Osteoblast (primary cell): Measurements from ENCODE around the gene ATP2A2. TPM values are rescaled to one million over a fixed set of nuclear protein-coding genes. Genes with fewer than 3 reads are reported as not detected.

Source experiments
- DNase-seq: peaks from one replicate; pipeline ENCODE4 v3.0.0; 2011; ENCODE audit warnings: low spot score, mixed read lengths; ENCODE audit not compliant: insufficient read length; ENCODE audit errors: missing footprints
- H2AFZ ChIP-seq: 2 replicates; pipeline ENCODE4 v1.6.0; 2011; ENCODE audit warnings: mild to moderate bottlenecking, low read length
- H3K27ac ChIP-seq: 2 replicates; pipeline ENCODE4 v1.5.1; 2011; ENCODE audit warnings: mild to moderate bottlenecking, low read depth, low read length, moderate library complexity
- H3K27me3 ChIP-seq: 2 replicates; pipeline ENCODE4 v1.6.0; 2012; ENCODE audit warnings: mild to moderate bottlenecking, control low read depth, inconsistent platforms, low read length, moderate library complexity; ENCODE audit not compliant: insufficient read depth
- H3K36me3 ChIP-seq: 2 replicates; pipeline ENCODE4 v1.5.1; 2011; ENCODE audit warnings: mild to moderate bottlenecking, low read length, control low read depth, moderate library complexity; ENCODE audit not compliant: insufficient read depth
- H3K4me1 ChIP-seq: 2 replicates; pipeline ENCODE4 v1.5.1; 2011; ENCODE audit warnings: mild to moderate bottlenecking, low read length, control low read depth, moderate library complexity; ENCODE audit not compliant: insufficient read depth
- H3K4me2 ChIP-seq: 2 replicates; pipeline ENCODE4 v1.6.0; 2011; ENCODE audit warnings: mild to moderate bottlenecking, low read length; ENCODE audit not compliant: insufficient read depth
- H3K4me3 ChIP-seq: fragments of 200-600 bp; sonication (generic); 3 replicates; pipeline ENCODE4 v1.5.1; 2012; ENCODE audit warnings: mild to moderate bottlenecking, low read length, inconsistent platforms; ENCODE audit not compliant: insufficient read depth
- H3K79me2 ChIP-seq: 2 replicates; pipeline ENCODE4 v1.6.0; 2012; ENCODE audit warnings: mild to moderate bottlenecking, low read length, control low read depth, inconsistent platforms; ENCODE audit not compliant: insufficient read depth
- H3K9me3 ChIP-seq: 2 replicates; pipeline ENCODE4 v1.5.1; 2011; ENCODE audit warnings: low read depth, low read length, control low read depth
- H4K20me1 ChIP-seq: 2 replicates; pipeline ENCODE4 v1.6.0; 2012; ENCODE audit warnings: mild to moderate bottlenecking, low read length, control low read depth; ENCODE audit not compliant: insufficient read depth
- total RNA-seq: library from RNA; depleted of rRNA; stranded (reverse); fragments of >200 nt; gene quantifications from 2 replicates; pipeline ENCODE4 v1.2.3, GENCODE V29; 2012
- TF ChIP-seq, protein P1 (sequence below): IDR thresholded peaks from 2 replicates; pipeline ENCODE4 v1.5.1; 2011; ENCODE audit warnings: mild to moderate bottlenecking, low read depth, low read length, moderate library complexity; ENCODE audit errors: extremely low read depth

ATP2A2 gene
- total RNA-seq, 1 donor = 107 TPM

DNA sequence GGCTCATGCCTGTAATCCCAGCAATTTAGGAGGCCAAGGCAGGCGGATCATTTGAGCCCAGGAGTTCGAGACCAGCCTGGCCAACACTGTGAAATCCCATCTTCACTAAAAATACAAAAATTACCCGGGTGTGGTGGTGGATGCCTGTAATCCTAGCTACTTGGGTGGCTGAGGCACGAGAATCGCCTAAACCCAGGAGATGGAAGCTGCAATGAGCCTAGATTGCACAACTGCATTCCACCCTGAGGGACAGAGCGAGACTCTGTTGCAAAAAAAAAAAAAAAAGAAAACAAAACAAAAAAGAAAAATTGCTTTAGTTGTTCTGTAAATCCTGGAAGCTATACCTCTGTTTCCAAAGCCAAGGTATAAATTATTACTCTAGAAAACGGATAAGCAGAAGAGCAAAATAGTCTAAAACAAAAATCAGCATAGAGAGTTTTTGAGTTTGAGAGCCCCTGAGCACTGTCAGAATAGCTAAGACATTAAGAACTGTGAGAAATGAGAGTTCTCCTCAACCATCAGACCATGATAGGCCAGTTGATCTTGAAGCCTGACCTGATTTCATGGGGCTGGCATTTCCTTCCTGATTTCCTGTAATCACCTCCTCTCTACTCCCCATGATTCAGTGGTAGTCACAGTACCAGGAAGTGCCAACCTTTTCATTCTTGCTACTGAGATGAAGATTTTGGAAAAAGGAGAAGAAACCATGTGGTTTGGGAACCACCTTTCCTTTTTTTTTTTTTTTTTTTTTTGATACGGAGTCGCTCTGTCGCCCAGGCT is 31.7 kb downstream of the ATP2A2 start:
- Histone ChIP-seq H3K79me2 (peaks cover 78% of the 10 kb centered on the region), H3K4me1 (peaks cover 44% of the 10 kb centered on the region), H3K27ac (peak overlapping the region; percentile 74), H3K4me2 (peak overlapping the region; percentile 19), H3K9me3 (no peaks in the 10 kb centered on the region), H4K20me1 (peaks cover 23% of the 10 kb centered on the region), H2AFZ (no peak overlapping the region), H3K4me3 (no peak overlapping the region), H3K36me3 (peaks cover 23% of the 10 kb centered on the region), H3K27me3 (no peaks in the 10 kb centered on the region)
- peak; percentile 58 for DNase-seq
- TF ChIP-seq, protein P1, sequence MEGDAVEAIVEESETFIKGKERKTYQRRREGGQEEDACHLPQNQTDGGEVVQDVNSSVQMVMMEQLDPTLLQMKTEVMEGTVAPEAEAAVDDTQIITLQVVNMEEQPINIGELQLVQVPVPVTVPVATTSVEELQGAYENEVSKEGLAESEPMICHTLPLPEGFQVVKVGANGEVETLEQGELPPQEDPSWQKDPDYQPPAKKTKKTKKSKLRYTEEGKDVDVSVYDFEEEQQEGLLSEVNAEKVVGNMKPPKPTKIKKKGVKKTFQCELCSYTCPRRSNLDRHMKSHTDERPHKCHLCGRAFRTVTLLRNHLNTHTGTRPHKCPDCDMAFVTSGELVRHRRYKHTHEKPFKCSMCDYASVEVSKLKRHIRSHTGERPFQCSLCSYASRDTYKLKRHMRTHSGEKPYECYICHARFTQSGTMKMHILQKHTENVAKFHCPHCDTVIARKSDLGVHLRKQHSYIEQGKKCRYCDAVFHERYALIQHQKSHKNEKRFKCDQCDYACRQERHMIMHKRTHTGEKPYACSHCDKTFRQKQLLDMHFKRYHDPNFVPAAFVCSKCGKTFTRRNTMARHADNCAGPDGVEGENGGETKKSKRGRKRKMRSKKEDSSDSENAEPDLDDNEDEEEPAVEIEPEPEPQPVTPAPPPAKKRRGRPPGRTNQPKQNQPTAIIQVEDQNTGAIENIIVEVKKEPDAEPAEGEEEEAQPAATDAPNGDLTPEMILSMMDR = no peak

GRCh38 chr12:110314308-110314707 is 33.3 kb downstream of the ATP2A2 start:
- no peaks in the 10 kb centered on the region for H3K27me3 ChIP-seq
- H3K27ac ChIP-seq = peak overlapping the region; percentile 74
- peaks cover 18% of the 10 kb centered on the region for H4K20me1 ChIP-seq
- DNase-seq = peak; percentile 52
- H3K4me2 ChIP-seq = peak overlapping the region; percentile 29
- no peaks in the 10 kb centered on the region for H3K9me3 ChIP-seq
- H3K36me3 ChIP-seq = peaks cover 29% of the 10 kb centered on the region
- no peak overlapping the region for H3K4me3 ChIP-seq
- TF ChIP-seq, protein P1 = no peak
- H2AFZ ChIP-seq = no peak overlapping the region
- H3K4me1 ChIP-seq = peaks cover 49% of the 10 kb centered on the region
- H3K79me2 ChIP-seq = peaks cover 79% of the 10 kb centered on the region

GRCh38 chr12:110316861-110317260 is 35.8 kb downstream of the ATP2A2 start:
- peaks cover 28% of the 10 kb centered on the region for H3K36me3 ChIP-seq
- no peaks in the 10 kb centered on the region for H3K9me3 ChIP-seq
- H3K27ac ChIP-seq = peak overlapping the region; percentile 92
- H3K4me1 ChIP-seq = peaks cover 49% of the 10 kb centered on the region
- no peak overlapping the region for H3K4me3 ChIP-seq
- TF ChIP-seq, protein P1 = no peak
- H3K27me3 ChIP-seq = no peaks in the 10 kb centered on the region
- peak; percentile 79 for DNase-seq
- peak overlapping the region; percentile 42 for H3K4me2 ChIP-seq
- no peak overlapping the region for H2AFZ ChIP-seq
- peaks cover 27% of the 10 kb centered on the region for H4K20me1 ChIP-seq
- peaks cover 79% of the 10 kb centered on the region for H3K79me2 ChIP-seq

- Histone ChIP-seq H2AFZ (no peak overlapping the region), H3K9me3 (no peaks in the 10 kb centered on the region), H3K4me3 (no peak overlapping the region), H3K27ac (peak overlapping the region; percentile 92), H3K36me3 (peaks cover 30% of the 10 kb centered on the region), H3K79me2 (peaks cover 85% of the 10 kb centered on the region), H3K4me1 (peaks cover 43% of the 10 kb centered on the region), H3K4me2 (no peak overlapping the region), H4K20me1 (peaks cover 31% of the 10 kb centered on the region), H3K27me3 (no peaks in the 10 kb centered on the region)
- TF ChIP-seq, protein P1 = no peak
- no peak for DNase-seq
Measured at GRCh38 chr12:110317911-110318310, 36.9 kb downstream of the ATP2A2 start.
